Measurements from ENCODE around the gene AHRR.
"Not testable (repeated sequence)": the region's sequence is repeated elsewhere in the genome, so short reads cannot be mapped to it uniquely, and the experiment has no call there.

AHRR gene

DNA sequence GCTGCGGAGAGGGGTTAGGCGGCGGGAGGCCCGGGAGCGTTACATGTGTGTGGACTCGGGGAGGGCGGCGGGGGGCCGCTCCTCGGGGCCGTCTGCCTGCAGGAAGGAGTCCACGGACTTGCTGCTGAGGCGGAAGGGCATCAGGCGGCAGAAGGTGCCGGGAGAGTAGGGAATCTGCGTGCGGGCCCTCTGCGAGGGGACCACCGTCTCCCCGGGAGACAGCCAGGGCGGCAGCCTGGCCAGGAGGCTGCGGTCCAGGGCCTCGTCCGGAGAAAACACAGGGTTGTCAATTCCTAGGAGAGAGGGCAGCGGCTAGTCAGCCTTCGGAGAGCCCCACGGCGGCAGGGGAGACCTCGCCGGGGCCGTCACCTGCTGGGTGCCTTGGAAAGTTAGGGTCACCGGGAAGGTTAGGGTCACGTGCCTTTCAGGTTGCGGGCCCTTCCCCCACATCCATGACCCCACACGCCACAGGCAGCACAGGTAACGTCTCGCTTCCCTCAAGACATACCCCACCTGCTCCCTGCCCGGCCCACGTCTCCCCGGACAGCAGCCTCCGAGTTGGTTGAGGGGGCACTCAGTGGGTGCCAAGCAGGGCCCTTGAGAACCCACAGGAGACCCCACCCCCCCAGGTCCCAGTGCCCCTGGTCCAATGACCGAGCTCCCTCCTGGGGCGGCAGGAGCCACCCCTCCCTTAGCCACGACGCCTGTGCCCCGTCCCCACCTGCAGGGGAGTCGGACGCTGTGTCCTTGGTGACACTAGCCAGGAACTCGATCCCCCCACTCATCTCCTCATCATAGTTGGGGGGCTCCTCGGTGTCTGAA, 153.5 kb downstream of the AHRR start:
- DNase-seq (ENCODE audit: low read depth in 2 of 2): no peak

DNA sequence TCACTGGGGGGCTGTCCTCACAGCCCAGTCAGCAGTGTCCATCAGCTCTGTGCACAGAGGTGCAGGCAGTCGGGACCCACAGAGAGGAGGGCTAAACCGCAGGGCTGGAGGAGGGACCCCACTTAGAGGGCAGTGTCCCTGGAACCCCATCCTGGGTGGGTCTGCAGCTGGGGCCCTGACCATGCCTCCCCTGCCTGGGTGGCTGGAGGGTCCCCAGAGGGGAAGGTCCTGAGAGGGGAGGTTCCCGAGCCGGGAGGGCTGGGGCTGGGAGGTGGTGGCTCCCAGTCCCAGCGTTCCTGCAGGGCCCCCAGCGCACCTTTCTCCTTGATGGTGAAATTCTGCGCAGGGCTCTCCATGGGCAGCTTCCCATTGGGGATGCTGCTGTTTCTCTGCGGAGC, 154.2 kb downstream of the AHRR start:
- no peak for DNase-seq (ENCODE audit: low read depth in 2 of 2)

DNA sequence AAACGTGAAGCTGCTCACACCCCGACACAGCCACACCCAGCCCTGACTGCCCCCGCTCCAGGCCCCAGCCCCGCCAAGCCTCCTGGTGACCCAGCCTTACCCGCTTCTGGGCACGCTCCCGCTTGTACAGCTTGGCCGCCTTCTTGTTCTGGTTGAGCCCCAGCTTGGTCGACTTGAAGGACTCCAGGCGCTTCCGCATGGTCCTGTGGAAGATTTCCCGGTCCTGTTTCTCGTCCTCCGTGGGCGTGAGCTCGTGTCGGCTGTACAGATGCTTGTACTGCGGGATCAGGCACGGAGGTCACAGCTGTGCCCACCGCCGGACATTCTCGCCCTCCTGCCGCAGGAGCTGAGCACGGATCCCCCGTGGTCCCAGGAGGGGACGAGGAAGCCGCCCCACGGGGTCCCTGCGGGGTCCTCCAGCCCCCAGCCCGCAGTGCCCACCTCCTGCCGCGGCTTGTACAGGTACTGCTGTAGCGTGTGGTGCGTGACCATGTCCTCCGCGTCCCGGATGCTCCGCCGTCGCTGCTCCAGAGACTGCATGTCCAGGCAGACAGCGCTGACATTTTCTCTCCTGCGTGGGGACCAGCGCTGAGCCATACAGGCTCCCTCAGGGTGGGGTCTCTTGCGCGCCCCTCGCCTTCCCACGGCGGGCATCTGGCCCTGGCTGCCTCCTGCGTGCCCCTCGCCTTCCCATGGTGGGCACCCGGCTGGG, 154.7 kb downstream of the AHRR start:
- DNase-seq (ENCODE audit: low read depth in 2 of 2): no peak

DNA sequence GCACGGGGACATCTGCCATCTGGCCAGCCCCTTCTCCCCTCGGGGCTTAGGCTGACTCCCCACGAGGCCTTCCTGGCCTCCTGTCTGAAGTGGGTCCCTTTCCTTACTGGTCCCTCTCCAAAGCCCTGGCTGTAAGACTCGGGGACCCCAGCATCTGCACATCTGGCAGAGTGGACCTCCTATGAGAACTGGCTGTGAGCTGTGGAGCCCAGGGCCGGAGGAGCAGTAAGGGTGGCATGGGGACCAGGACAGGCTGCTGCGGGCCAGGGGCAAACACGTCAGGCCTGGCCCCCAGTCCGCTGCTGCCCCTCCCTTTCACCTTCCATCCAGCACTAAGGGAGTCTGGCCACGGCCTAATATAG, 155.3 kb downstream of the AHRR start:
- no peak for DNase-seq (ENCODE audit: low read depth in 2 of 2)

DNA sequence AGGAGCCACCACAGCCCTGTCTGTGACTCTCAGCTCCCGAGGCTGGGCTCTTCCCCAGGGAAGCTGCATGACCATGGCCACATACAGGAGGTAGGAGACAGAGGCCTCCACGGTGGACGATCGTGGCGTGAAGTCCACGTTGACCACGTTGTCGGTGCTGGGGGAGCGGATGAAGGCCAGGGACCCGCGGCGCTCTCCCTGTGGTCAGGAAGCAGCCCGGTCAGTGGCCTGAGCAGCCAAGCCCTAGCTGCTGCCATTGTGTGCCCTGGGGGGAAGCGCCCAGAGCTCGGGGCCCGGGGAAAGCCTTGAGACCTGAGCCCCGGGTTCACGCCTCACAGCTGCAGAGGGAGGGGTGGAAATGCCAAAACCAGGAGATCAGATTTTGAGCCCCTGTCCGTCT, 155.7 kb downstream of the AHRR start:
- DNase-seq (ENCODE audit: low read depth in 2 of 2): no peak

DNA sequence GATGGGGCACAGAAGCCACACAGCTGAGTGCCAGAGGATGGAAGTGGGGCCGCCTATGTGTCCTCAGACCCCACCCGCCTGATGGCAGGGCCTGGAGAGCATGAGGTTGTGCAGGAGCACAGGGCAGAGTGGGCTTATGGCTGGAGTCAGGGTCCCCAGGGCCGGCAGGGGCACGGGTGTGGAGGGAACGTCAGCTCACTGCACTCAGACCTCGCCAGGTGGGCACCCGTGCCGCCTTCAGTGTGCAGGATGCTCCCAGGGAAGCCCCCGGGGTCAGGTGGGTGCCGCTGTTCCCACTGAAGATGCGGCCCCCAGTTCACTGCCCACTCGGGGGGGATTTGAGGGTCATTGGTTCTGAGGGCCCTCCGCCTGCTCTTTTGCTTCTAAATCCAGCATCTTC, 156.4 kb downstream of the AHRR start:
- DNase-seq (ENCODE audit: low read depth in 2 of 2): no peak

DNA sequence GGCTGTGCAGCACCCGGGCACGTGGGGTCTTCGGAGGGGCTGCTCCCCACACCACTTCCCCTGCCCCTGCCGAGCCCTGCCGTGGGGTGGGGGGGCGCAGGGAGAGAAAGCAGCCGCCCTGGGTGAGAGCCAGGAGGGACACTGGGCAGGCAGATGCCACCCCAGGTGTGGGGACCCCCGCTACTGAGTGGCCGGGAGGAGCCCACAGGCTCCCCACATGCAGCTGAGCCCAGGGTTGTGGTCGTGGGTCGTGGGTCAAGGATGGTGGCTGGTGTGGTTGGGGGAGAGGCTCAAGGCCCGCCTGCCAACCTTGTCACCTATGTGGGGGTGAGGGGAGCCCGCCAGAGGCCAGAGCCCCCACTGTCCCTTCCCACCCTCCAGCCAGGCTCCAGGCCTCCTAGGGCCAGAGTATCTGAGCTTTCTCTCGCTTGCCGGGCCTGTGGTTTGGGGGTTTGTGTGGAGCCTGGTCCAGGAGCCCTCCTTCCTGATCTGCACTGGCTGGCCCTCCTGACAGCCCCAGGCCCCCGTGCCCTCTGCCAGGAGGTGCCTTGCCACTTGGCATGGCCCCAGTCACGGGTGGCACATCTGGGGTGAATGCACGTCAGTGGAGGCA, 157.0 kb downstream of the AHRR start:
- no peak for DNase-seq (ENCODE audit: low read depth in 2 of 2)

DNA sequence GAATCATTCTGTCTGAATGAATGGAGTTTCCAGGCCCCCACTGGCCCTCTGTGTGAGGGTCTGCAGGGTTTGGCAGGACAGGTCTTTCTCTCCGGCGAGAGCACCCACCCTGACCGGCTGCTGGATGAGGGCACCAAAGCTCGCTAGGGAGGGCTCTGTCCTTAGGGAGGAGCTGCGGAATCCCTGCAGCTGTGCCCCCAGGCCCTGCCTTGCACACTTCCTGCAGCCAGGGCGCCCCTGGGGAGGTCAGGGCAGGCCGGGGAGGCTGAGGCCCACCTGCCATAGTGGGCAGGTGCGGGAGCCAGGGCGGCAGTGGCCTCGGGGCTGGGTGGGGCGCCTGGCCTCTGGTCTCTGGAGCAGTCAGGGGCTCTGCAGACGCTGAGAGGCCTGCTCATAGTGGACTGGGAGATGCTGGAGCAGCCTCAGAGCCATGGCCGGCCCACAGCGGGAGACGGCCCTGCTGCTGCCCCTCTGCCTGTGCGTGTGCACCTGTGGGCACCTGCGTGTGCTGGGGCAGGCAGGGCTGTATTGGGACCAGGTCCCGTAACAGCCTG, 157.5 kb downstream of the AHRR start:
- no peak for DNase-seq (ENCODE audit: low read depth in 2 of 2)

DNA sequence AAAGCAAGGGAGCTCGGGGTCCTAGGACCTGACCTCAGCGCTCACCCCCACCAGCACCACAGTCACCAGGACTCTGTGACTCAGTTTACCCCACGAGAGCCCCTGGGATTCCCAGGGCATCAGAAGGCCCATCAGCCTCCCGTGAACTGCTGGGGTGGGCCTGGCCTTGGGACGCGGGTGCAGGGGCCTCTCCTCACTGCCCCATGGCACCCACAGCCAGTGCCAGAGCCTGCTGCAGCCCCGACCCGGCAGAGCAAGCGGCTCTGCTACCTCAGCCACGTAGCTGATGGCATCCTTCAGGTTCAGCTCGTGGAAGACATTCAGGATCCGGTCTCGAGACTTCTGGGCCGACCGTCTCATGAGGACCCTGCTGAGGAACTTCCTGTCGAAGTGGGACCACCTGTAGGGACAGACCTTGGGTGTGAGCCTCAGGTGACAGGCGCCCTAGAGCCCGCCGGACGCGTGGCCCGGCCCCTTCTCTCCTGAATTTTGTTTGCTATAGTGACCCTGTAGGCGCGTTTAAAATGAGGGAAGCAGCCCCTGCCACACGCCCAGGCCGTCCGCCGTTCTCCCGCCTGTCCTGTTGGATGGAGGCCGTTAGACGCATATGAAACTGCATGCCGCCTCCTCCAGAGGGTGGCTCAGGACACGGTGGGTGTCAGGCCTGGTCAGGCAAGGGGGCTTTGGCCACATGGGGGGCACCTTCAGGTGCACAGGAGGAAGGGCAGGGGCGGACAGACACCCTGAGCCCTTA, 158.2 kb downstream of the AHRR start:
- DNase-seq (ENCODE audit: low read depth in 2 of 2): no peak

DNA sequence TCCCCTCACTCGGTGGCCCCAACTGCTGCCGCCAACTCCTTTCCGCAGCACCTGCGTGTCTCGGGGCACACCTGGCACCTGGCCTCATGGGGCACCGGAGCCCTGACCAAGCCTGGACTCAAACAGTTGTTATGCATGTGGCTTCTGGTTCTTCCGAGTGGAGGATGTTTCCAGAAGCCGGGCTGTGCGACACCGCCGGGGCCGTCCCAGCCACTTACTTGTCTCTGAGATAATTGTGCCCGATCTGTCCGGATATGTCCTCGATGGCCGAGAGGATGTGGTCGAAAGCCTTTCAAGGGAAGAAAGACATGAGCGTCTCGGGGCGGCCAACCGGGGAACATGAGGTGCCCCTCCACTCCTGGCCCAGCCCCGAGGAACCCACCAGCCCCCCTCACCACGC, 159.8 kb downstream of the AHRR start:
- DNase-seq (ENCODE audit: low read depth in 2 of 2): no peak

DNA sequence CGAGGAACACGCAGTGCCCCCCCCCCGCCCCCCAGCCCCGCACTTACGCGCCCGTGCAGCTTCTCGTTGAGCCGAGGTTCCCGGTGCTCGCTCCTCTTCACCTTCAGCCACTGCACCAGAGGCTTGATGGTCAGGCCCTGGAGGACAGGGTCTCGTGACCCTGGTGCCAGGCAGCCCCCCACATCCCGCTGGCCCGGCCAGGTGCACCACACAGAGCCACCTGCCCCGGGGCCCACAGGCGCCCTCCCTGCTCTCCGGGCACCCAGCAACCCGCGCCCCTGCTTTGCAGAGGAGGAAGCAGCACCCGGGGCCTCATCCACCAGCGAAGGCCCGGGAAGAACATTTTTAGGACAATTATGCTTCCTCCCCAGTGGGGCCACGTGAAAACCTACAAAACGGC, 160.5 kb downstream of the AHRR start:
- no peak for DNase-seq (ENCODE audit: low read depth in 2 of 2)

DNA sequence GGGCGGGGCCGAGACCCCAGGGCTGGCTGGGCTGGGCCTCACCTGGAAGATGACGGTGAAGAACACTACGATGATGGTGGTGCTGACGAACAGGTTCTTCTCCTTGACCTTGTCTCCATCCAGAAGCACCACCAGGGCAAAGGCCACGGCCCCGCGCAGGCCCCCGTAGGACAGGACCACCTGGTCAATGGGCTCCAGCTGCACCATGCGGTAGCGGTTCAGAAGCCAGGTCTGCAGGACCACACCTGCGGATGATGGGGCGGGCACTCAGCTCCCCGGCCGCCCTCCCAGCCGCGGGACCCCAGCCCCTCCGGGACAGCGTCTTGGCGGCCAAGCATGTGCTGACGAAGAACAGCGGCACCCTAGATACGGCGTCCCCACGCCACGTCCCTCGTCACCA, 161.0 kb downstream of the AHRR start:
- DNase-seq (ENCODE audit: low read depth in 2 of 2): no peak

DNA sequence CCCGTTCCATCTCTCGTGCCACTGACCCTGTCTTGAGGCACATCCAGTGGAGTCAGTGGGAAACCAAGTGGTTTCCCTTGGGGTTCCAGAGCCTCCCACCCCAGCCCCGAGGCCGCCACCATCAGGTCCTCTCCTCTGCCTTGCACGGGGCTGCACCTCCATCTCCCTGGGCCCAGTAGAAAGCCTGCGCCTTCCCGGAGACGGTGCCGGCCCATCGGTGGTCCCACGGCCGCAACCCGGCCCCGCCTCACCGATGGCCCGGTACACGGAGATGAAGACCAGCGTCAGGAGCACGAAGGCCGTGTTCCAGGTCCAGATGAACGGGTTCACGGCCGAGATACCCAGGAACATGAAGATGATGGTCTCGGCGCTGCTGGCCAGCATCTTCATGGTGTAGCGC, 161.5 kb downstream of the AHRR start:
- DNase-seq (ENCODE audit: low read depth in 2 of 2): no peak

DNA sequence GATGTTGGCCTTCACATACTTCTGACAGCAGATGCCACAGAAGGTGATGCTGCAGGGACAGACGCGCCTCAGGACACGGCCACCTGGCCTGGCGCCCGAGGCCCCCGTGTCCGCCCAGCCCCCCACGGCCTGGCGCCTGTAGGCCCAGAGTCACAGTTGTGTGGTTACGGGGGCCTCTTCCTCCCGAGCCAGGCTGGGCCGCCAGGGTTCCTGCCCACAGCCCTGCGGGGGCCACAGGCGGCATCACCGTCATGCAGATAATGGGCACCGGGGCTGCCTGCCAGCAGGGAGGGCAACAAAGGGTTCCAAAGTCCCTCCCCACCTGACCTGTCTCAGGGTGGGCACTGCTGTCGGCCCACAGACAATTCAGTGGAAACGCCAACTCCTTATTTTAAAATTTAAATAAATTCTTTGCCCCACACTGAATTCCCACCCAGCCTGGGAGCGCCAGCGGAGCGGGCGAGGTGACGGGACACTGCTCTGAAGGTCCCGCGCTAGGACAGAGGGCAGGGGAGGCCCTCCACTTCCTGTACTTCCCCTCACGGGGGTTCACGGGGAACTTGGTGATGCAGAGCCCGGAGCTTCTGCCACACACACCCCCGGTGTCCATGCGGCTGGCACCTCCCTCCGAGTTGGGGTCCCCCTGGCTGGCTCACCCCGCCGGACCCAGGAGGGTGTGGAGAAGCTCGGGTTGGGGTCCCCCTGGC, 162.1 kb downstream of the AHRR start:
- no peak for DNase-seq (ENCODE audit: low read depth in 2 of 2)

DNA sequence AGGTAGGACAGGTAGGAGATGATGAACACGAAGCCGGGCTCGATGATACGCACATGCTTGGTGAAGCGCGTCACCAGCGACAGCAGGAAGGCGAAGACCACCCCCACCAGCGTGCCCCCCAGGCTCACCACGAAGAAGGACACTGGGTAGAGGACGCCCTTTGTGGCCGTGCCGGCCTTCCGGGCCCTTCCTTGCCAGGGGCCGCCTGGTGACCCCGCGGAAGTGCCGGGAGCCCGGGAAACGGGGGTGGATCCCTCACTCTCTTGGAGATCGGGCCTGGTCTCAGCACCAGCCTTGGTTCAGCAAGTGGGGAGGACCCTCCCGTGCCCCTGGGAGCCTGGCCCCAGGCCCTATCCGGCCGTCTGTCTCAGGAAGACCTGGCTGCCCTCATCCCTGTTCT, 163.0 kb downstream of the AHRR start:
- no peak for DNase-seq (ENCODE audit: low read depth in 2 of 2)

DNA sequence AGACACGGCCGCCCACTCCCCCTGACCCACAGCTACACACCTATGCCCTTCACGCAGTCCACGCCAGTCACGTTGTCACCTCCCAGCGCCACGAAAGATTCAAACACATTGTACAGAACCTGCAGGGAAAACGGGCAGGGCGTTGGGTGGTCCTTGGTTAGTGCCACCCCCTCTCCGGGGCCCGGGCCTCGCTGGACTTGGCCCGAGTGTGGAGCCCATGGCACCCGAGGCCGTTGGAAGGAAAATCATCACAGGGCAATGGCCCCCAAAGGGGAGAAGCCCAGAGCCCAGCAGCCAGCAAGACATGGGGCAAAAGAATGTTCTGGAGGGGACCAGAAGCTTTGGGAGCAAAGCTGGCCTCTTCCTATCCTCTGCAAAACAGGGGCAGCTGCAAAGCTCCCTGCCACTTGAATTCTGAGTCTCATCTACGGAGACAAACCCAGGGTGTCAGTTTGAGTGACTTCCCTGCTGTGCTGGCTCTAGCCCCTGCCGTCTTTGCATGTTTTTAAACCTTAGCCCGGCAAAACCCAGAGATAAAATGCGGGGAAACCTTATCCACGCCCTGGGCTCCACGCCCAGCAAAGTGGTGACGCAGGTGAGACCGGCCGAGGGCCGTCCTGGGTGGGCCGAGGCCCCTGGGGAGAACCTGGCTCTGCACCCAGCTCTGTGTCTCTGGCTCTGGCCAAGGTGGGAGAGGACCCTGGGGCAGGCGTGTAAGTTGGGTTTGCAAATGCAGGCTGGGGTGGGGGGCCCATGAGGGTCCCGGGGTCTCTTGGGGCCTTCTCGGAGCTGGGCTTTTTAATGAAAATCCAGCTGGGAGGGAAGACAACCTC, 163.8 kb downstream of the AHRR start:
- no peak for DNase-seq (ENCODE audit: low read depth in 2 of 2)

DNA sequence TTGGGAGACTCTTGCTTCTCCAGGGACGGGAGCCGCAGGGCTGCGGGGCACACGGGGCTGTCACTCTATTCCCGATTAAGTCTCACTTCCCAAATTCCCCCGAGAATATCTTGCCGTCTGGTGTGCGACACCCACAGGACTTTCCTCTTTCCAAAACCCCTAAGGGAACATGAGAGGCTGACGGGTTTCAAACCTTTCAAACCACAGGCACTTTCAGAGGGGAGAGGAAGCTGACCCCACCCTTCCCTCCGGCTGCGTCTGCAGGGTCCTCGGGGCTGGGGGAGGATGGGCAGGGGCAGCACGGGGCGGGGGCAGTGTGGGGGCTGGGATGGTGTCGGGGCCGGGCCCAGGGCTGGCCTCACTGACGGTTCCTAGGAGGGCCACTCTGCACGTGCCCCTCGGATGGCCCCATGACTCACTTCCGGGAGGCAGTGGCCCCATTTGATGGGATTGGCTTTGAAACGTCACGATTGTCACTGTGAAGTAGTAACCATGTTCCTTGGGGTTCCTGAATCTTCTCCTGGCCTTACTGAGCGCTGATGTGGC, 164.5 kb downstream of the AHRR start:
- DNase-seq (ENCODE audit: low read depth in 2 of 2): no peak

DNA sequence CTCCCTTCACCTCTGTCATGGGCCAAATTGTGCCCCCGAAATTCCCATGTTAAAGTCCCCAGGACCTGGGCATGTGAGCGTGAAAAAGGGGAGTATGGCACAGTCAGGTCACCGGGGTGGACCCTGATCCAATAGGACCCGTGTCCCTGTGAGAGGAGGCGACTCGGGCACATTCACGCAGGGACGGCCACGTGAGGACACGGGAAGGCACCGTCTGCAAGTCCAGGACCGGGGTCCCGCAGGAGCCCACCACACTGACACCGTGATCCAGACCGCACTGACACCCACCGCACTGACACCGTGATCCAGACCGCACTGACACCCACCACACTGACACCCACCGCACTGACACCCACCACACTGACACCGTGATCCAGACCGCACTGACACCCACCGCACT, 165.1 kb downstream of the AHRR start:
- not testable (repeated sequence) for DNase-seq (ENCODE audit: low read depth in 2 of 2)

Data from fibroblast of skin of left biceps (primary cell).